ENCODE results near the gene VMAC.
"Not testable (repeated sequence)": the region's sequence is repeated elsewhere in the genome, so short reads cannot be mapped to it uniquely, and the experiment has no call there.

Gene VMAC

GRCh38 chr19:5884065-5884811 is 20.4 kb upstream of the VMAC start:
- not testable (repeated sequence) for DNase-seq

DNA sequence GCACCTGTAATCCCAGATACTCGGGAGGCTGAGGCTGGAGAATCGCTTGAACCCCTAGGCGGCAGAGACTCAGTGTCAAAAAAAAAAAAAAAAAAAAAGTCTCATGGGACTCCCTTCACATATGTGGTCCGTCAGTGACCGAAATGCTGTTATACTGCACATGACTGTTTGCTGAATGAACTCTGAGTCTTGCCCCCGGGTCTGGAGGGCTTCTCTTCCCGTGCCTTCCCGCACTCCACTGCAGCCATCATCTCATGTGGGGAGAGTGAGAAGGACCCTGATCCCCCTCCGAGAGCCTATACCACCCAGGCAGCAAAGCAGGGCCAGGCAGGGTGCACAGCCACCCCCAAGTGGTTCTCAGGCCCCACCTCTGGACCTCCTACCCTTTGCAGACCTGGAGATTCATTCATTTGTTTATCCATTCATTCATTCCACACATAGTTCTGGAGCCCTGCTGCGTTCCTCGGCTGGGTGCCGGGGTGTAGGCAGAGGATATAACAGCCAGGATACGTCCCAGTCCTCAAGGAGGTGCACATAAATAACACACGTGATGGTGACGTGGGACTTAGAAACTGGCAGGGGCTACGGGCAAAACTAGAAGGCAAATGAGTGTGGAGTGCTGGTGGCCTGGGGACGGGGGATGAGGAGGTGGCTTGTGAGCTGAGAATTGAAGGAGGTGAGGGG is 15.2 kb upstream of the VMAC start:
- DNase-seq: no peak

- DNase-seq: no peak
Measured at GRCh38 chr19:5890099-5890498, 14.6 kb upstream of the VMAC start.

GRCh38 chr19:5891572-5891937 is 13.1 kb upstream of the VMAC start:
- DNase-seq: no peak

- DNase-seq: no peak
Measured at GRCh38 chr19:5891938-5892771, 12.5 kb upstream of the VMAC start.

GRCh38 chr19:5892772-5893275 is 11.8 kb upstream of the VMAC start:
- DNase-seq: no peak

DNA sequence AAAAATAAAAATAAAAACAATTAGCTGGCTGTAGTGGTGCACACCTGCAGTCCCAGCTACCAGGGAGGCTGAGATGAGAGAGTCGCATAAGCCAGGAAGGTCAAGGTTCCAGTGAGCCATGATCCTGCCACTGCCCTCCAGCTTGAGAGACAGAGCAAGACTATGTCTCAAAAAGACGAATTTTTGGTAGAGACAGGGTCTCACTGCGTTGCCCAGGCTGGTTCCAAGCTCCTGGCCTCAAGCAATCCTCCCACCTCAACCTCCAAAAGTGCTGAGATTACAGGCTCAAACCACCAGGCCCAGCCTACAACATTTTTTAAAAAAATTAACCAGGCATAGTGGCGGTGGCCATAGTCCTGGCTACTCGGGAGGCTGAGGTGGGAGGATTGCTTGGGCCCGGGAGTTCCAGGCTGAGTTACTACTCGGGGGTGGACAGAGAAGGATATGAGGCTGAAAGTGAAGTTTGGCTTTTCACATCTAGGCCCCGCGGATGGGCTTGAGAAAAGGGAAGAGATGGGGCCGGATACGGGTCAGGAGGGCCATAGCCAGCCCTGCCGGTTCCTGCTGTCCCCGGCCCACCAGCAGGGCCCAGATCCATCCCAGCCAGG is 11.3 kb upstream of the VMAC start:
- no peak for DNase-seq

DNA sequence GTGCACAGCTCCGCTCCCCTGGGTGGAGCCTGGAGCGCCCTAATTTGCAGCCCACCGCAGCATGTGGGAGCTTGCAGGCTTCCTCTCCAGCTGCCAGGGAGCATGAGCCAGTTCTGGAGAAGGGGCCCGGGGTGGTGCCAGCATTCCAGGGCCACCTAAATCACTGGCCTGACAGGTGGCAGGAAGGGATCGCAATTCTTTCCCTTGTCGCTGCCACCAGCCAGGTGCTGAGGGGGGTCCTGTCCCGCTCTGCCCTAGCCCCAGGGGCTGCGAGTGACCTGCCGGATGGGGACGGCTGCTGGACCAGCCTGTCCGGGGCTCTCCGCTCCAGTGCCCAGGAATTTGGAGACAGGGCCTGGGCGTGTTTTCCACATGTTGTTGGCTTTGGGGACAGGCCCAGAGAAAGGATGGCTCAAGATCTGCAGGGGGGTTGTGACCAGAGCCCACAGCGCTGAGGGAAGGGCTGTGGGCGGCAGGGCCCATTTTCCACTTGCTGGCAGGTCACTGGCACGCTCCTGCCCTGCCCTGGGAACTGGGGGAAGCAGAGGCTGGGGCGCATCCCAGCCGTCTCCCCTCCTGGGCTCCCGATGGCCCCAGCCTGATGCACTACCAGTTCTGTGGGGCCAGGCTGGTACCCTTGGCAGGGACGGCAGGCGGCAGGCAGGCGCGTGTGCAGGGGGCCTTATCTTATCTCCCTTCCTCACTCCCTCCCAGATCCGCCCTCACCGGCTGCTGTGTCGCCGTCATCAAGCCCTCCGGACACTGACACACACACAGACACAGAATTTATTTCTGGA is 10.6 kb upstream of the VMAC start:
- no peak for DNase-seq

DNA sequence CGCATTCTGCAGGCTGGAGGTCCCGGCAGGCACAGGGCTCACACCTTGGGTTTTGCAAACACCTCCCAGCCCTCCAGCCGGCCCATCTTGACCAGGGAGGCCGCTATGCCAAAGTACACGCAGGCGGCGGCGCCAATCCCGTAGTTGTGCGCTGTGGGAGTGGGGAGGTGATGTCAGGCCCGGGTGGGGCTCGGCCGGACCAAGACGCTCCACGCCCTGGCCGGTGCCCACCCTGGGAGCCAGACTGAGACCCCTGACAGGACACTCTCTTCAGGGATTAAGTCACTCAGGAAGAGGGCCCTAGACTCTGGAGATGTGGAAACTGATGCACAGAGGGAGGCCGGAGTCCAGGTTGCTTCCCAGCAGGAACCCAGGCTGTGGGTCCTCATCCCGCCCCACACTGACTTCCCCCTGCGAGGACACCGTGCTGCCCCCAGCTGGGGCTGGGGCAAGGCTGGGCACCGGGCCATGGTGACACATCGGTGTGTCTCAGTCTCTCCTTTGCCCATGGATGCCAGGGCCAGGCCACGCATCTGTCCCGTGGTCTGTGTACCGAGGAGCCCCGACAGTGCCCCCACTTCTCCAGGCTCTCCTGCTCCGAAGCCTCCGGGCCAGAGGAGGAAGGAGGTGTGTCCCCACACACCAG is 9.8 kb upstream of the VMAC start:
- no peak for DNase-seq

DNA sequence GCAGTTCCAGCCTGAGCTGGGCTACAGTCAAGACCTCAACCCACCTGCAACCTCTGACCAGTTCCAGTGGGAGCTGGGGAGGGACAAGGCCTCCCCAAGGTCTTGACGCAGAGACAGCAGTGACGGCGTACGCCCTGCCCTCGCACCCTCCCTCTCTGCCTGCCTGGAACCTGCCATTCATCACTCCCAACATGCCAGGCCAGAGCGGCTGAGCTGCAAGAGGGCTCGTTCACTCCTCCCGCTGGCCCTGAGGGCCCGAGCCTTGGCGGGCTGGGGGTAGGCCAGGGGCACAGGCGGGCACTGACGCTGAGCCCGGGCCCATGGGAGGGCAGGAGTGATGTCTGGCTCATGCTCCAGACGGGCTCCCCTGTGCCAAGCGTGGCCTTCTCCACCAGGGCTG is 9.3 kb upstream of the VMAC start:
- no peak for DNase-seq

- no peak for DNase-seq
Measured at GRCh38 chr19:5895890-5896289, 8.8 kb upstream of the VMAC start.

DNA sequence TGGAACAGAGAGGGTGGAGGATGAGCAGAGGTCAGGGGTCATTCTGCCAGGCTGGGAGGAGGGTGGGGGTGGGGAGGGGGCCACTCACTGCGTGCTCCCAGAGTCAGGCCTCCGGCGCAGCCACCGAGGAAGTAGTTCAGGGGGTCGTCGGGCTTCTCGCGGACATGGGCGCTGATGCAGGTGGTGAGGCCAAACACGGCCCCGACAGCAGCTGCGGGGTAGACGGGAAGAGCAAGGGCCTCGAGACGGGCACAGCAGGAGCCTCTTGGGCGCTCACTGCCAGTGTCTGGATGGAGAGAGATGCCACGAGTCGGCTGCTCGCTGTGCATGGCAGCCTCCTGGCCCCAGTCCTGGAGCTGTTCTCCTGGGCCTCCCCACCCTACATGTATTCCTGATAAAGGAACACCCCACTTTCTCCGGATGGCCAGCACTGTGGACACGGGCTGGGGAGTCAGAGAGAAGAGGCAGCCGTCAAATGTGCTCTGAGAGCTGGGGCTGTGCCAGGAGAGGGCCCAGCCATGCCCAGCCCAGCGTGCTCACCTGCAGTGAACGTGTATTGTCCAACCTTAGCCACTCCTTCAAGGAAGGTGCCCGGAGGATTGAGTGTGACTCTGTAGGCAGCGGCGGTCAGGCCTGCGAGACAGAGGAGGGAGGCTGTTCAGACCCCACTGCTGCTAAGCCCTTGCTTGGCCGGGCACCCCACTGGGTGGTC is 8.2 kb upstream of the VMAC start:
- no peak for DNase-seq

GRCh38 chr19:5897189-5897969 is 7.3 kb upstream of the VMAC start:
- no peak for DNase-seq

- no peak for DNase-seq
Measured at GRCh38 chr19:5899728-5900526, 4.7 kb upstream of the VMAC start.

DNA sequence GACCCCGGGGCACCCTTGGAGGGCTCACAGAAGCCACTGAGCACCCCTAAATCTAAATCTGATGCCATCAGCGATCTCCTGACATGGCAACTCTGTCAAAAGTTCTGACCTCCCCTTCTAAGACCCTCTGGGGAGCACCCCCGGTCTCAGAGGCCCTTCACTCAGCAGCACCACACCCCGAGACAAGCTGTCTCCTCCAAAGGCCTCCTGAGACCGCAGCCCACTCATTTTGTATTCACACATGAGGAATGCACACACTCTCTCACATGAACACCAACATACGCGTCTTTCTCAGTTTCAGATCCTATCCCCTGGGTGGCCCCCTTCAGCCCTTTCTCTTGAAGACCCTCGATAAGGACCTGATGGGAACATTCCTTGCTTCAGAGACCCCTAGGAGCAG is 3.7 kb upstream of the VMAC start:
- no peak for DNase-seq

- no peak for DNase-seq
Measured at GRCh38 chr19:5903056-5903623, 1.5 kb upstream of the VMAC start.

DNA sequence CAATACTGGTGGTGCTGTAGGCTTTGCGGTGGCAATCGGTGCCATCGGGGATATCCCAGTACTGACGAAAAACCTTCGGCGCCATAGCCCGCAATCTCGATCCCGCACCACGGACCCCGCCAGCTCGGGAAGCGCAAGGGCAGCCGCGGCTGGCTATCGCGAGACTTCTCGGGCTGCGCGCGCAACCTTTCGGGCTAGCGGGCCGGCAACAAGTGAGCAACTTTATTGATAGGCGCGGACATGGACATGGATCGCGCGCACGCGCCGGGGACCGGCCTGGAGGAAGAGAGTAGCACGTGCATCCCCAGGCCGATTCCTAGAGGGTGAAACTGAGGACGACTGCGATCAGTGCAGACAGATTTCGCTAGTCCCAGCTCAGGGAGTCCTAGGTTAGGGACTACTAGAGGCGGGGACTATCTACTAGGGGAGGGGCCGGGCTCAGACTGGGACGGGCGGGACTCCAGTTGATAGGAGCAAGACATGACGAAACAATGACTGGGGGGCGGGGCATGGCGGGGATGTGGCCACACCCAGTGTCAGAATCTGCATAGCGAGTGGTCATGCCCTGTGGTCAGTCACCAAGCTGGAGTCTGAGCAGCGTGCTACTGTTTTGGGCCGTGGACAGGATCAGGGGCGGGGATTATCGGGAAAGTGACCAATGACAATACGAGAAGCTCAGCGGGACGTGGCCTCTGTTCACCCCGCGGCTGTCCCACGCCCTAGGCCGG is 884 bp upstream of the VMAC start, which contains the start of gene NDUFA11:
Gene NDUFA11 (minus strand): TSS at position 167 of the 728 bp plus-strand sequence. CDS start 82 bp downstream, at position 85.
- peak; percentile 96 for DNase-seq

DNA sequence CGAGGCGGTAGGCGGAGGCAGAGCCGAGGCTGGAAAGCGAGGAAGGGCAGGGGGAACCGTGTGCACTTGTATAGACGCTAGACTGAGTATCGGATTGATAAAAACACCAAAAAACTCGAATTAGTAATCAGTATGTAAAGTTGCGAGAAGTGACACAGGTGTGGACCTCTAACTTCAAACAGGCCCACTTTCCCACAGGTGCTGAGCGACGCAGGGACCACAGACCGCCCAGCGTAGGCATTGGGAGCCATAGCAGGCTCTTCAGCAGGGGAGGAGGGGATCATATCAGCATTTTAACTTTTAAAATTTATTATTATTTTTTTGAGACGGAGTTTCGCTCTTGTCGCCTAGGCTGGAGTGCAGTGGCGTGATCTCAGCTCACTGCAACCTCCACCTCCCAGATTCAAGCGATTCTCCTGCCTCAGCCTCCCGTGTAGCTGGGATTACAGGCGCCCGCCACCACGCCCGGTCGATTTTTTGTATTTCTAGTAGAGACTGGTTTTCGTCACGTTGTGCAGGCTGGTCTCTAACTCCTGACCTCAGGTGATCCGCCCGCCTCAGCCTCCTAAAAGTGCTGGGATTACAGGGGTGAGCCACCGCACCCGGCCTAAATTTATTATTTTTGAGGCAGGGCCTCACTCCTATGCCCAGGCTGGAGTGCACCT is 574 bp downstream of the VMAC start:
- DNase-seq: no peak
